WTC11 (cell line): Measurements from ENCODE around the gene OR8S1.

ENCODE experiments used
- CREM ChIP-seq: sonication (generic); formaldehyde crosslinking; IDR thresholded peaks from 2 replicates; pipeline ENCODE4 v1.8.1; 2022; ENCODE audit warnings: mild to moderate bottlenecking, missing genetic modification reagents, moderate library complexity
- ELF4 ChIP-seq: sonication (generic); formaldehyde crosslinking; IDR thresholded peaks from 2 replicates; pipeline ENCODE4 v1.8.1; 2022; ENCODE audit warnings: low read depth, mild to moderate bottlenecking, moderate library complexity, missing genetic modification reagents
- GABPB1 ChIP-seq: sonication (generic); formaldehyde crosslinking; IDR thresholded peaks from 2 replicates; pipeline ENCODE4 v1.8.1; 2023; ENCODE audit warnings: mild to moderate bottlenecking, missing genetic modification reagents
- TEAD1 ChIP-seq: sonication (generic); formaldehyde crosslinking; IDR thresholded peaks from 2 replicates; pipeline ENCODE4 v1.8.0; 2022; ENCODE audit warnings: mild to moderate bottlenecking, missing genetic modification reagents
- TF ChIP-seq, protein P1 (sequence below): sonication (generic); formaldehyde crosslinking; IDR thresholded peaks from 2 replicates; pipeline ENCODE4 v1.8.1; 2022; ENCODE audit warnings: missing genetic modification reagents, borderline replicate concordance
- TF ChIP-seq, protein P2 (sequence below): sonication (generic); formaldehyde crosslinking; IDR thresholded peaks from 2 replicates; pipeline ENCODE4 v1.8.1; 2023; ENCODE audit warnings: mild to moderate bottlenecking, missing genetic modification reagents, moderate library complexity
- TF ChIP-seq, protein P3 (sequence below): fragments of 200-600 bp; IDR thresholded peaks from 2 replicates; pipeline ENCODE4 v1.8.0; 2022; ENCODE audit warnings: antibody characterized with exemption
- TF ChIP-seq, protein P4 (sequence below): sonication (generic); formaldehyde crosslinking; IDR thresholded peaks from 2 replicates; pipeline ENCODE4 v1.8.1; 2022; ENCODE audit warnings: low read depth, missing genetic modification reagents, borderline replicate concordance
- TF ChIP-seq, protein P5 (sequence below): sonication (generic); formaldehyde crosslinking; IDR thresholded peaks from 2 replicates; pipeline ENCODE4 v1.8.0; 2022; ENCODE audit warnings: mild to moderate bottlenecking, missing genetic modification reagents

DNA sequence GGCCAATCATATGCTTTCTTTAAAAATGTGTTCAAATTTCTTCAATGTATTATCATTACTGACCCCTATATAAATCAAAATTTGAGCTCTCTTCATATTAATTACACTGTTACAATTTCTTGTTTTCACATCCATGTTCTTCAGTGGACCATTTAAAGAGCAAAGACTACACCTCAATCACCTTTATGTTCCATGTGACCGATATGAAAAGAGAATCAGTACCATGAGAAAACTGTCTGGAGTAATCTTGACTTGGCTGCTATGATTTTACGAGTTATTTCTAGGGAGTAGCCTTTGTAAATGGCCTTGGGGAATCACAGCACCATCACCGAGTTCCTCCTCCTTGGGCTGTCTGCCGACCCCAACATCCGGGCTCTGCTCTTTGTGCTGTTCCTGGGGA is at the start of gene OR8S1:
- TF ChIP-seq, protein P1, sequence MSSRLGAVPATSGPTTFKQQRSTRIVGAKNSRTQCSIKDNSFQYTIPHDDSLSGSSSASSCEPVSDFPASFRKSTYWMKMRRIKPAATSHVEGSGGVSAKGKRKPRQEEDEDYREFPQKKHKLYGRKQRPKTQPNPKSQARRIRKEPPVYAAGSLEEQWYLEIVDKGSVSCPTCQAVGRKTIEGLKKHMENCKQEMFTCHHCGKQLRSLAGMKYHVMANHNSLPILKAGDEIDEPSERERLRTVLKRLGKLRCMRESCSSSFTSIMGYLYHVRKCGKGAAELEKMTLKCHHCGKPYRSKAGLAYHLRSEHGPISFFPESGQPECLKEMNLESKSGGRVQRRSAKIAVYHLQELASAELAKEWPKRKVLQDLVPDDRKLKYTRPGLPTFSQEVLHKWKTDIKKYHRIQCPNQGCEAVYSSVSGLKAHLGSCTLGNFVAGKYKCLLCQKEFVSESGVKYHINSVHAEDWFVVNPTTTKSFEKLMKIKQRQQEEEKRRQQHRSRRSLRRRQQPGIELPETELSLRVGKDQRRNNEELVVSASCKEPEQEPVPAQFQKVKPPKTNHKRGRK (CRISPR knock-in tag), result no peak
- TF ChIP-seq, protein P2, sequence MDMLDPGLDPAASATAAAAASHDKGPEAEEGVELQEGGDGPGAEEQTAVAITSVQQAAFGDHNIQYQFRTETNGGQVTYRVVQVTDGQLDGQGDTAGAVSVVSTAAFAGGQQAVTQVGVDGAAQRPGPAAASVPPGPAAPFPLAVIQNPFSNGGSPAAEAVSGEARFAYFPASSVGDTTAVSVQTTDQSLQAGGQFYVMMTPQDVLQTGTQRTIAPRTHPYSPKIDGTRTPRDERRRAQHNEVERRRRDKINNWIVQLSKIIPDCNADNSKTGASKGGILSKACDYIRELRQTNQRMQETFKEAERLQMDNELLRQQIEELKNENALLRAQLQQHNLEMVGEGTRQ, result no peak
- no peak for TF ChIP-seq ELF4
- TF ChIP-seq TEAD1, result no peak
- TF ChIP-seq, protein P3, sequence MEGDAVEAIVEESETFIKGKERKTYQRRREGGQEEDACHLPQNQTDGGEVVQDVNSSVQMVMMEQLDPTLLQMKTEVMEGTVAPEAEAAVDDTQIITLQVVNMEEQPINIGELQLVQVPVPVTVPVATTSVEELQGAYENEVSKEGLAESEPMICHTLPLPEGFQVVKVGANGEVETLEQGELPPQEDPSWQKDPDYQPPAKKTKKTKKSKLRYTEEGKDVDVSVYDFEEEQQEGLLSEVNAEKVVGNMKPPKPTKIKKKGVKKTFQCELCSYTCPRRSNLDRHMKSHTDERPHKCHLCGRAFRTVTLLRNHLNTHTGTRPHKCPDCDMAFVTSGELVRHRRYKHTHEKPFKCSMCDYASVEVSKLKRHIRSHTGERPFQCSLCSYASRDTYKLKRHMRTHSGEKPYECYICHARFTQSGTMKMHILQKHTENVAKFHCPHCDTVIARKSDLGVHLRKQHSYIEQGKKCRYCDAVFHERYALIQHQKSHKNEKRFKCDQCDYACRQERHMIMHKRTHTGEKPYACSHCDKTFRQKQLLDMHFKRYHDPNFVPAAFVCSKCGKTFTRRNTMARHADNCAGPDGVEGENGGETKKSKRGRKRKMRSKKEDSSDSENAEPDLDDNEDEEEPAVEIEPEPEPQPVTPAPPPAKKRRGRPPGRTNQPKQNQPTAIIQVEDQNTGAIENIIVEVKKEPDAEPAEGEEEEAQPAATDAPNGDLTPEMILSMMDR, result no peak
- TF ChIP-seq GABPB1 (CRISPR knock-in tag), result no peak
- TF ChIP-seq, protein P4, sequence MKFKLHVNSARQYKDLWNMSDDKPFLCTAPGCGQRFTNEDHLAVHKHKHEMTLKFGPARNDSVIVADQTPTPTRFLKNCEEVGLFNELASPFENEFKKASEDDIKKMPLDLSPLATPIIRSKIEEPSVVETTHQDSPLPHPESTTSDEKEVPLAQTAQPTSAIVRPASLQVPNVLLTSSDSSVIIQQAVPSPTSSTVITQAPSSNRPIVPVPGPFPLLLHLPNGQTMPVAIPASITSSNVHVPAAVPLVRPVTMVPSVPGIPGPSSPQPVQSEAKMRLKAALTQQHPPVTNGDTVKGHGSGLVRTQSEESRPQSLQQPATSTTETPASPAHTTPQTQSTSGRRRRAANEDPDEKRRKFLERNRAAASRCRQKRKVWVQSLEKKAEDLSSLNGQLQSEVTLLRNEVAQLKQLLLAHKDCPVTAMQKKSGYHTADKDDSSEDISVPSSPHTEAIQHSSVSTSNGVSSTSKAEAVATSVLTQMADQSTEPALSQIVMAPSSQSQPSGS (CRISPR knock-in tag), result no peak
- no peak for TF ChIP-seq CREM
- TF ChIP-seq, protein P5, sequence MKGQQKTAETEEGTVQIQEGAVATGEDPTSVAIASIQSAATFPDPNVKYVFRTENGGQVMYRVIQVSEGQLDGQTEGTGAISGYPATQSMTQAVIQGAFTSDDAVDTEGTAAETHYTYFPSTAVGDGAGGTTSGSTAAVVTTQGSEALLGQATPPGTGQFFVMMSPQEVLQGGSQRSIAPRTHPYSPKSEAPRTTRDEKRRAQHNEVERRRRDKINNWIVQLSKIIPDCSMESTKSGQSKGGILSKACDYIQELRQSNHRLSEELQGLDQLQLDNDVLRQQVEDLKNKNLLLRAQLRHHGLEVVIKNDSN (CRISPR knock-in tag), result no peak
